Thoracic aorta (tissue), 2 donors: ENCODE results near the gene NKAIN2. TPM values are rescaled to one million over a fixed set of nuclear protein-coding genes. Genes with fewer than 3 reads are reported as not detected.

Source experiments
- ATAC-seq: fragments of 150-250 bp; one replicate; pipeline ENCODE4 v1.8.0; 2017; ENCODE audit warnings: low read depth; ENCODE audit not compliant: insufficient number of reproducible peaks, low FRiP score
- DNase-seq: peaks from one replicate; pipeline ENCODE4 v3.0.0-alpha.2; 2020; ENCODE audit warnings: low spot score
- H3K27ac ChIP-seq, 2 donors: fragments of 200-600 bp; sonication (generic); 1 replicate in 1 of 2; 2 replicates in 1 of 2; pipeline ENCODE4 v1.5.1; 2016; ENCODE audit warnings: mild to moderate bottlenecking in 2 of 2, moderate library complexity in 2 of 2
- H3K27me3 ChIP-seq: fragments of 200-600 bp; sonication (generic); replicated peaks from 2 replicates; pipeline ENCODE4 v1.6.0; 2016; ENCODE audit warnings: mild to moderate bottlenecking; ENCODE audit not compliant: insufficient read depth
- H3K36me3 ChIP-seq: fragments of 200-600 bp; sonication (generic); one replicate; pipeline ENCODE4 v1.5.1; 2016
- H3K4me1 ChIP-seq, 2 donors: fragments of 200-600 bp; sonication (generic); 1 replicate in 1 of 2; 2 replicates in 1 of 2; pipeline versions ENCODE4 v1.5.1 to v1.6.0; 2016; ENCODE audit warnings: low read depth in 2 of 2, mild to moderate bottlenecking in 1 of 2; ENCODE audit not compliant: control insufficient read depth in 1 of 2
- H3K4me3 ChIP-seq: fragments of 200-600 bp; sonication (generic); 2 replicates; pipeline ENCODE4 v1.5.1; 2016; ENCODE audit warnings: mild to moderate bottlenecking
- H3K9me3 ChIP-seq: fragments of 200-600 bp; sonication (generic); 2 replicates; pipeline ENCODE4 v1.5.1; 2016
- total RNA-seq, 2 donors: library from RNA; depleted of rRNA; stranded (reverse); fragments of >200 nt; gene quantifications; one replicate each; pipeline versions ENCODE4 v1.1.0 to v1.2.3, GENCODE V29; 2016
- TF ChIP-seq, protein P1 (sequence below): fragments of 200-600 bp; sonication (generic); IDR thresholded peaks from one replicate; pipeline ENCODE4 v1.5.1; 2019; ENCODE audit warnings: antibody characterized with exemption

Gene NKAIN2
- total RNA-seq, 2 donors from 2014 or later = 0.28 TPM; not detected in 1

DNA sequence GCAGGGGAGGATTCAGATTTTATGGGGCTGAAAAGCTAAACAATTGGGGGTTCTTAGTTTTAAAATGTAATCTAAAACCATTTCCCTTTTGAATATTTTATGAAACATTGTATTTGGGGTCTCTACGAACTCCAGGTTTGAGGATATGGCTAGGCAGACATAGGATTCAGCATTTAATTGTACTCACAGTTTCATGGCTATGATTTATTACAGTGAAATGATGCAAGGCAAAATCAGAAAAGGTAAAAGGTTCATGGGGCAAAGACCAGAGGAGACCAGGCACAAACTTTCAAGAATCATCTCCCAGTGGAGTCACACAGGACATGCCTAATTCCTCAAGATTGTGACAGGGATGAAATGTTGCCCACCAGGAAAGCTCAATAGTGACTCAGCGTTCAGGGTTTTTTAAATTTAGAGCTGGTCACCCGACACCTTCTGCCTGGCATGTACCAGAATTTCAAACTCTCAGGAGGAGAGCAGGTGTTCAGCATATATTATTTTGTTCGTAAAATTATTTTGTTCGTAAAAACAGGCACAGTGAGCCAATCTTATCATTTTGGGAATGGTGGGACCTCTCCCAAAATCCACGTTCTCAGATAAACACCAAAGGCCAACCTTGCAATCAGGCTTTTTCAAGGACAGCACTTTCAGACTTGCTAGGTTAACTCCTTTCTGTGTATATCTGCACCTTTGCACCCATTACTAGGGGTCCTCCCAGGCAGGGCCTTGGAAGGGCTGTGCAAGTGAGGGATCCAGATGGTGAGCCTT, 270.3 kb downstream of the NKAIN2 start:
- no peaks in the 10 kb centered on the region for H3K9me3 ChIP-seq
- H3K4me1 ChIP-seq = no peaks in the 10 kb centered on the region
- no peak overlapping the region for H3K4me3 ChIP-seq
- TF ChIP-seq, protein P1, sequence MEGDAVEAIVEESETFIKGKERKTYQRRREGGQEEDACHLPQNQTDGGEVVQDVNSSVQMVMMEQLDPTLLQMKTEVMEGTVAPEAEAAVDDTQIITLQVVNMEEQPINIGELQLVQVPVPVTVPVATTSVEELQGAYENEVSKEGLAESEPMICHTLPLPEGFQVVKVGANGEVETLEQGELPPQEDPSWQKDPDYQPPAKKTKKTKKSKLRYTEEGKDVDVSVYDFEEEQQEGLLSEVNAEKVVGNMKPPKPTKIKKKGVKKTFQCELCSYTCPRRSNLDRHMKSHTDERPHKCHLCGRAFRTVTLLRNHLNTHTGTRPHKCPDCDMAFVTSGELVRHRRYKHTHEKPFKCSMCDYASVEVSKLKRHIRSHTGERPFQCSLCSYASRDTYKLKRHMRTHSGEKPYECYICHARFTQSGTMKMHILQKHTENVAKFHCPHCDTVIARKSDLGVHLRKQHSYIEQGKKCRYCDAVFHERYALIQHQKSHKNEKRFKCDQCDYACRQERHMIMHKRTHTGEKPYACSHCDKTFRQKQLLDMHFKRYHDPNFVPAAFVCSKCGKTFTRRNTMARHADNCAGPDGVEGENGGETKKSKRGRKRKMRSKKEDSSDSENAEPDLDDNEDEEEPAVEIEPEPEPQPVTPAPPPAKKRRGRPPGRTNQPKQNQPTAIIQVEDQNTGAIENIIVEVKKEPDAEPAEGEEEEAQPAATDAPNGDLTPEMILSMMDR = no peak
- DNase-seq (no peak), ATAC-seq (no peak)
- no peak overlapping the region for H3K27ac ChIP-seq
- H3K27me3 ChIP-seq = no peaks in the 10 kb centered on the region
- H3K36me3 ChIP-seq = no peaks in the 10 kb centered on the region

DNA sequence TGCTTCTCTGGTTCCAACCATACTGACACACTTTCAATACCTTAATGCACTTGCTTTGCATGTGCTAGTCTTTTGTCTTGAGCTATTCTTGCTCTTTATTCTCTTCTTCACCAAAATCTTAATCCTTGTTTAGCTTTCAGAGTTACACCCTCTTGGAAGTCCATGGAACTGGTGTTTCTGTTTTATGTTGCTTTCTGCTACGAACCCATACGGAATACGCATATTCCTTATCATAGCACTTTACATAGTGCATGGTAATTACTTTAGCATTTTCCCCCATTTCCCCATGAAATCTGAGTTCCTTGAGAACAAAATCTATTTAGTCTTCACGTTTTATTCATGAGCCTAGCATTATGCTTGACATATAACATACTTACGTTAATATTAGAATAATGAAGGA, 270.9 kb downstream of the NKAIN2 start:
- no peak overlapping the region for H3K4me3 ChIP-seq
- H3K4me1 ChIP-seq = no peaks in the 10 kb centered on the region
- no peak for ATAC-seq
- DNase-seq = no peak
- no peaks in the 10 kb centered on the region for H3K9me3 ChIP-seq
- TF ChIP-seq, protein P1 = no peak
- H3K27me3 ChIP-seq = no peaks in the 10 kb centered on the region
- no peak overlapping the region for H3K27ac ChIP-seq
- no peaks in the 10 kb centered on the region for H3K36me3 ChIP-seq

DNA sequence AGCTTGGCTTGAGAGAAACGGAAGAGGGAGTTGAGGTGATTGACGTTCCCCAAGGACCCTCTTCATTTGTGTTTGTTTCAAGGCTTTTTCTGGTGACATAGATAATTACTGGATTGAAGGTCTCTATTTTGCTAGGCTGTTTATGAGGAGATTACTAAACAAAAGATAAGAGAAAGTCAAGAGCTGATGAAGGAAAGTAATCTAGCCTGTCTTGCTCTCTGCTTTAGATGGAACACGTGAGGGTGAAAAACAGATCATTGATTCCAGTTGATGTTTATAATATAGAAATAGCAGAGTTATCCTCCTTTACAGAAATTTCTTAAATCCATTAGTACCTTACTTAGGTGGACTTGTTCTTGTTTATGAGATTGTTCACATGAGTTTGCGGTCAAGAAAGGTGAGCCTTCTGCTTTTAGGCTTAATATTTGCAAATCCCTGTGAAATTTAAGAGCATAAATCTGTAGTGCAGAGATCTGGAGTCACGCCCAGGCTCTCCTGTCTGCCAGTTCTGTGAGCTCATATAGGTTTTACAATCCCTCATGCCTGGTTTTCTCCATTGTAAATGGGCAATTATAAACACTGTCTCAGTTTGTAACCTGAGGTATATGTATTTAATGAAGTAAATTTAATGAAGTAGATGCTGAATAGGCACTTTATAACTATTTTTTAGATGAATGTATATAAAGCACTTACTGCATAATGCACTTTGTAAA, 272.8 kb downstream of the NKAIN2 start:
- H3K27me3 ChIP-seq = no peaks in the 10 kb centered on the region
- H3K27ac ChIP-seq = no peak overlapping the region
- no peaks in the 10 kb centered on the region for H3K4me1 ChIP-seq
- H3K9me3 ChIP-seq = no peaks in the 10 kb centered on the region
- H3K36me3 ChIP-seq = no peaks in the 10 kb centered on the region
- DNase-seq (no peak), ATAC-seq (no peak)
- H3K4me3 ChIP-seq = no peak overlapping the region
- TF ChIP-seq, protein P1 = no peak

DNA sequence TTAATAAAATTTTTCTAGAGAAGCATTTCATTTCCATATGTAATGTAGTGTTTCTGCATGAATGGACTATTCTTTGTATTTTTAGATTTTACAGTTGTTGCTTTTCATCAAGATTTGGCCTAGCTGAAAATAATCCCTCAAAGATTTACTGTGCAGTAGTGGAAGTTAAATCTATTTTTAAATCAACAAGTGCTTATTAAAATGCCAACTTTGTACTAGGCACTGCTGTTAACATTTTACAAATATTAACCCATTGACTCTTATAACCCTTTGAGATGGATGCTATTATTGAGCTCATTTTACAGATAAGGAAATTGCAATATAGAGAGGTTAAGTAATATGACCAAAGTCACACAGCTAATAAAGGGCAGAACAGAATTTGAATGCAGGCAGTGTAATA, 274.5 kb downstream of the NKAIN2 start:
- no peaks in the 10 kb centered on the region for H3K9me3 ChIP-seq
- DNase-seq (no peak), ATAC-seq (no peak)
- H3K27ac ChIP-seq = no peak overlapping the region
- H3K4me3 ChIP-seq = no peak overlapping the region
- no peaks in the 10 kb centered on the region for H3K27me3 ChIP-seq
- H3K36me3 ChIP-seq = no peaks in the 10 kb centered on the region
- TF ChIP-seq, protein P1 = no peak
- no peaks in the 10 kb centered on the region for H3K4me1 ChIP-seq

DNA sequence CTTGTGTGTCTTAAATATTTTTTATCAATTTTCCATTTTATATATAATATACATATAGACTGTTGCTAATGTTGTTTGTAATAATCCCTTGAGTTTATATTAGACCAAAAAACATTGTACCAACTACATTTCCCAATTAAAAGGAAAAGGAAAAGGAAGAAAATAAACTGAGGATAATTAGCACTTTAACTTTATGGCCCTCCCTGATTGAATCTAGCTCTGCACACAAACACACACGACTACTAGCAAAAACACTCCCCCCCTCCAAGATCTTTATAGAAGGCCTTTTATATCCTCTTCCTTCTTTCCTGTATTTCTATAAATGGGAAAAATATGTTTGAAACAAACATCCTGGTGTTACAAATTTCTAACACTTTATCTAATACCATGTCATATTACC, 276.8 kb downstream of the NKAIN2 start:
- H3K9me3 ChIP-seq = no peaks in the 10 kb centered on the region
- DNase-seq (no peak), ATAC-seq (no peak)
- TF ChIP-seq, protein P1 = no peak
- no peaks in the 10 kb centered on the region for H3K27me3 ChIP-seq
- no peaks in the 10 kb centered on the region for H3K4me1 ChIP-seq
- no peaks in the 10 kb centered on the region for H3K36me3 ChIP-seq
- no peak overlapping the region for H3K4me3 ChIP-seq
- no peak overlapping the region for H3K27ac ChIP-seq
